Lower leg skin (tissue), 4 donors: ENCODE measurements around the gene TXNDC5. TPM values are rescaled to one million over a fixed set of nuclear protein-coding genes. Genes with fewer than 3 reads are reported as not detected.
"Not testable (repeated sequence)": the region's sequence is repeated elsewhere in the genome, so short reads cannot be mapped to it uniquely, and the experiment has no call there.

ENCODE experiments used
- DNase-seq, 2 donors: peaks; one replicate each; pipeline ENCODE4 v3.0.0-alpha.2; 2019; ENCODE audit warnings: low spot score in 2 of 2
- H3K4me3 ChIP-seq: fragments of 200-600 bp; sonication (generic); 2 replicates; pipeline ENCODE4 v1.5.1; 2017; ENCODE audit warnings: mild to moderate bottlenecking, low read depth; ENCODE audit not compliant: poor library complexity, severe bottlenecking
- POLR2A ChIP-seq, 2 donors: fragments of 450-650 bp; IDR thresholded peaks; one replicate each; pipeline ENCODE4 v1.6.1; 2016 to 2017; ENCODE audit warnings: antibody characterized with exemption in 2 of 2, mild to moderate bottlenecking in 1 of 2, moderate library complexity in 1 of 2
- WGBS, 2 donors: methylation state at CpG; one replicate each; pipeline ENCODE4 v1.1.5; 2018; 5-methylcytosine and 5-hydroxymethylcytosine counted together
- intact Hi-C: fragments of 100-400 bp; cut with DNase I; formaldehyde crosslinking; loops from one replicate; pipeline ENCODE4 v1.15.0; 2023; ENCODE audit warnings: low total_unique reads
- total RNA-seq, 4 donors: library from RNA; depleted of rRNA; stranded (reverse); fragments of >200 nt; gene quantifications; one replicate each; pipeline ENCODE4 v1.1.0, GENCODE V29; 2016
- TF ChIP-seq, protein P1 (sequence below), 3 donors: fragments of 450-650 bp; IDR thresholded peaks; one replicate each; pipeline ENCODE4 v1.5.1; 2016; ENCODE audit warnings: antibody characterized with exemption in 3 of 3, mild to moderate bottlenecking in 3 of 3, moderate library complexity in 2 of 3

Gene TXNDC5
- total RNA-seq, 4 donors from 2014 or later = 29.3 to 68.5 (median 44.1) TPM

DNA sequence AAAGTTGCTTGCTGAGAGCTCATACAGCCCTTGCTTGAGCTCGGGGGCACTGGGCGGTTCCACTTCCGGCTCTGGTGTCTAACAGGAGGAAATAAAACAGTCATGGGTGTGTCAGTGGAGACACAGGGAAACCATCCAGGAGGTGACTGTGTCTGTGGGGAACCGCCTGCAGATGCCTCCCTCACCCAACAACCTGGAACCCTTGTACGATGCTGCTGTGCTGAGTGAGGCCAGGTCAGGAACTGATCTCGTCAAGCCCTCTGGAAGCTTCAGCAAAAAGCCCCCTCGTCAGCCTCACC, 15.5 kb downstream of the TXNDC5 start:
- no peak overlapping the region for H3K4me3 ChIP-seq
- TF ChIP-seq, protein P1, sequence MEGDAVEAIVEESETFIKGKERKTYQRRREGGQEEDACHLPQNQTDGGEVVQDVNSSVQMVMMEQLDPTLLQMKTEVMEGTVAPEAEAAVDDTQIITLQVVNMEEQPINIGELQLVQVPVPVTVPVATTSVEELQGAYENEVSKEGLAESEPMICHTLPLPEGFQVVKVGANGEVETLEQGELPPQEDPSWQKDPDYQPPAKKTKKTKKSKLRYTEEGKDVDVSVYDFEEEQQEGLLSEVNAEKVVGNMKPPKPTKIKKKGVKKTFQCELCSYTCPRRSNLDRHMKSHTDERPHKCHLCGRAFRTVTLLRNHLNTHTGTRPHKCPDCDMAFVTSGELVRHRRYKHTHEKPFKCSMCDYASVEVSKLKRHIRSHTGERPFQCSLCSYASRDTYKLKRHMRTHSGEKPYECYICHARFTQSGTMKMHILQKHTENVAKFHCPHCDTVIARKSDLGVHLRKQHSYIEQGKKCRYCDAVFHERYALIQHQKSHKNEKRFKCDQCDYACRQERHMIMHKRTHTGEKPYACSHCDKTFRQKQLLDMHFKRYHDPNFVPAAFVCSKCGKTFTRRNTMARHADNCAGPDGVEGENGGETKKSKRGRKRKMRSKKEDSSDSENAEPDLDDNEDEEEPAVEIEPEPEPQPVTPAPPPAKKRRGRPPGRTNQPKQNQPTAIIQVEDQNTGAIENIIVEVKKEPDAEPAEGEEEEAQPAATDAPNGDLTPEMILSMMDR (IDR thresholded peaks at IDR 0.05) = no peak
- DNase-seq = no peak
- intact Hi-C loops = no loop called here
- WGBS, 2 donors = 60 to 62% methylated on average over 7 of the region's 7 CpGs

DNA sequence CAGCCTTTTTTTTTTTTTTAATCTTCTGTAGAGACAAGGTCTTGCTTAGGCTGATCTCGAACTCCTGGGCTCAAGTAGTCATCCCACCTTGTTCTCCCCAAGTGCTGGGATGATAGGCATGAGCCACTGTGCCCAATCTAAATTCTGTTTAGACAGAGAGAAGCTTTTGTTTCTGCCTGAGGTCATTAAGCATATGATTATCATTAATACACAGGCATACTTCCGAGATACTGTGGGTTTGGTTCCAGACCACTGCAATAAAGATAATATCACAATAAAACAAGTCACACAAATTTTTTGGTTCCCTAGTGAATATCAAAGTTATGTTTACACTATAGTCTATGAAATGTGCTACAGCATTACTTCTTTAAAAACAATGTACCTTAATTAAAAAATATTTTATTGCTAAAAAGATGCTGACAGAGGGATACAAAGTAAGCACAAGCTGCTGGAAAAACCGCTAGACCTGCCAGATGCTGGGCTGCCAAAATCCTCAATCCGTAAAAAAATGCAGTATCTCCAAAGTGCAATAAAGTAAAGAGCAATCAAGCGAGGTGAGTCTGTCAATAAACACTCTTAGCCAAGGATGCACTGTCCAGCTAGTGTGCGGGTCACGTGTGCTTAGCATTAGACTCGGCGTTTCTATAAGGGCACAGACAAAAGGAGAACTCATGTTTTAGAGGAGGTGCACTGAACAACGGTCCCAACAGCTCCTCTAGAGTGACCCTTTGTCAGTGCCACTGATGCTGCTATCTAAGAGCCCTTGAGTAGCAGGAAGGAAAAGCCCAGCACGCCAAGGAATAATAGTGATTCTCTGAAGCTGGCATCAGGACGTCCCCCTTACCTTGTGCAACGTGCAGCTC, 16.1 kb downstream of the TXNDC5 start:
- 79 to 82% methylated on average over 13 of the region's 13 CpGs for WGBS, 2 donors
- no peak overlapping the region for H3K4me3 ChIP-seq
- no peak for DNase-seq
- TF ChIP-seq POLR2A (IDR thresholded peaks at IDR 0.05) = no peak
- TF ChIP-seq, protein P1 (IDR thresholded peaks at IDR 0.05) = no peak
- intact Hi-C loops = no loop called here

DNA sequence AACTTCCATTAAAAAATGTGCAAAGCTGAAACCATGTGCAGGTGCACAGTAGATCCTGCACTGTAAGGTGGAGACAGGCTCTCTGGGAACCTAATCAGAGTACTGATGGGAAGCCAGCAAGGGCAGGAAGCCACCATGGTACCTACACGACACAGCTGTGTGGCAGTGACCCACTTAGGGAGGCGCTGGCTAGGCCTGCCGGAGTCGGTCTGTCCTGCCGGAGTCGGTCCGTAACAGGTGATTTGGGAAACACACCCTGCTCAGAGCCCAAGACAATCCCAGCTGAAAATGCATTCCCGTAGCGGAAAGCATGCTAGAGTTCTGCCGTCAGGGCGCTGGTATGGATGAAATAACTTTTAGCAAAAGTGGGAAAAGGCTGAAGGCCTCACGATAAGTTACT, 17.2 kb downstream of the TXNDC5 start:
- intact Hi-C loops = no loop called here
- H3K4me3 ChIP-seq = no peak overlapping the region
- no peak for DNase-seq
- TF ChIP-seq, protein P1 (IDR thresholded peaks at IDR 0.05) = no peak
- TF ChIP-seq POLR2A (IDR thresholded peaks at IDR 0.05) = no peak
- WGBS, 2 donors = 93 to 95% methylated on average over 12 of the region's 12 CpGs

DNA sequence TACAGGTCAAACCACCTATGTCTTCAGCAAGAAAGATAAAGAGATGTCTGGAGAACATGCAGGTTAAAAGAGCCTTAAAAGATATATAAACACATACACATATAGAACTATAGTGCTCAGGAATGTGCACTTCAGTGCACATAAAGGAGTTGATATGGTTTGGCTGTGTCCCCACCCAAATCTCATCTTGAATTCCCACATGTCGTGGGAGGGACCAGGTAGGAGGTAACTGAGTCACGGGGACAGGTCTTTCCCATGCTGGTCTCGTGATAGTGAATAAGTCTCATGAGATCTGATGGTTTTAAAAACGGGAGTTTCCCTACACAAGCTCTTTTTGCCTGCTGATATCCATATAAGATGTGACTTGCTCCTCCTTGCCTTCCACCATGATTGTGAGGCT, 18.2 kb downstream of the TXNDC5 start:
- DNase-seq, H3K4me3 ChIP-seq, intact Hi-C loops: not testable (repeated sequence)
- WGBS, 2 donors = 91% methylated on average over 4 of the region's 4 CpGs

DNA sequence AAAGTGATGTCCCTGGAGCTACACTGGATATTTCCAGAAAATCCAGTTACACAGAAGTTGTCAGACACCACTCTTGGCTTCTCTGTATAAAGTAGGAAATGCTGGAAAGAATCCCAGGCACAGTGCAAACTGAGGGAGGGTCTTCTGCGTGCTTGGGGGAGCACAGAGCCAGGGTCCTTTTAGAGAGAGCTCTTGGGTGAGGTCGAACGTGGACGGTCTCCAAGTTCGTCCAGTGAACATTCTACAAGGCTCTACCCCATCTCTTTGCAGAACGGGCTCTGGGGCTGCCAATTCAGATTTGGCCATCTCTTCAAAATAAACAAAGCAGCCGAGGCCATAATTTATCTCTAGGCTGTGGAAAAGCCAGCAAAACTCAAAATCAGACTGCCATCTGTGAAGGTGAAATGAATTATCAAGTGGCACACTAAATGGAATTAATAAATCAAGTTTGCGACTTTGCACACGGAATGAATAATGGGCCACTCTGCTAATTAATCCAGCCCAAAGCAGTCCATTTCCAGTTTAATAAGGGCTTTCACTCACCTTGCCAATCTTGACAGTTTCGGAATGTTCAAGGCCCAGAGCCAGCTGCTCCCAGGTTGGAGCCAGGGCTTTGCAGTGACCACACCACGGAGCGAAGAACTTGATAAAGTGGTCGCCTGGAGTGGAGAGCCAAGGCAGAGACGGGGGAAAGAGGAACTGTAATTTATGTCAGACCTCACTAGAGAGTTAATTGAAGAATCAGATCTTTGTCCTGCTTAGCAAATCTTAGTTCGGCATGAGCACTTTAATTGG, 19.3 kb downstream of the TXNDC5 start:
- no peak for DNase-seq
- WGBS, 2 donors = 83 to 93% methylated on average over 15 of the region's 15 CpGs
- intact Hi-C loops = no loop called here
- no peak overlapping the region for H3K4me3 ChIP-seq
- TF ChIP-seq POLR2A (IDR thresholded peaks at IDR 0.05) = no peak
- TF ChIP-seq, protein P1 (IDR thresholded peaks at IDR 0.05) = no peak

DNA sequence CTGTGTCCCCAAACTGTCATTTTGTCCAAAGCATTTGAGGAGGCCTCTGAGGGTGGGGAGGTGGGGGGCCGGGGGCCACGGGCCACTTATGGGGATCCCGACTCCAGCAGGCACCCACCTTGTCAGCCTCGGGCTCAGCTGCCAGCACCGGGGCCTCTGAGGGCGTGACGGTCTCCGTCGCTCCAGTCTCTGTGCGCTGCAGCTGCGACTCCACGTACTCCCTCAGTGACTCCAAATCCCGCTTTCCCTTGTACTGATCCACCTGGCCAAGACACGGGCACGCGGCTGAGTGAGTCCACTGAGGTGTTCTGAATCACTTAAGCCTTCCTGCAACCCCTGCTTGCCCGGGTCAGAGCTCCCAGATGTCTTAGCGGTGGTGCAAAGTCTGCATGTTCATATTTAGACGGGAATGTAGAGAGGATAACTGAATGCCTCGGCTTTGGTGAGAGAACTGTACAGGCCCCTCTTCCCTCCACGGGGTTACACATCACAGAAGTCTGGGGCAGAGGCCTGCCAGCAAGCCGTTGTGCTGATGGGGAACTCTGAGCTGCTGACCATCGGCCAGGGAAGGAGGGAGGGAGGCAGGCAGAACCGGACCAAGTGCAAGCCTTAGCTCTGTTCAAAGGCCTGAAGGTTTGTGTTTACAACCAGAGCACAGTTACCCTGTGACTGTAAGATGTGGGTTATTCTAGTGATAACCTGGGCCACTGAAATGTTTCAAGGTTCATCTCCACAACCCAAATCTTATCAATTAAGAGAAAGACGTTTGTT, 21.8 kb downstream of the TXNDC5 start:
- no peak for TF ChIP-seq POLR2A (IDR thresholded peaks at IDR 0.05)
- TF ChIP-seq, protein P1 (IDR thresholded peaks at IDR 0.05) = no peak
- WGBS, 2 donors = 94% methylated on average over 25 of the region's 25 CpGs
- no peak for DNase-seq
- H3K4me3 ChIP-seq = no peak overlapping the region
- intact Hi-C loops = no loop called here
